Measurements from ENCODE around the gene CNPY1. TPM values are rescaled to one million over a fixed set of nuclear protein-coding genes. Genes with fewer than 3 reads are reported as not detected.

Gene CNPY1
- polyA plus RNA-seq, 1 donor from 2014 or later: 0.36 TPM

Other genes with a start within 250 kb of the CNPY1 start
- gene INSIG1, start 248.7 kb downstream of the CNPY1 start, polyA plus RNA-seq: 62.7 and 71.0 TPM in 2 replicates
- gene EN2, start 88.4 kb downstream of the CNPY1 start, polyA plus RNA-seq: not detected in 2 replicates
- gene RBM33, start 98.1 kb upstream of the CNPY1 start, polyA plus RNA-seq: 53.2 and 53.9 TPM in 2 replicates